ENCODE results near the gene PROC. TPM values are rescaled to one million over a fixed set of nuclear protein-coding genes. Genes with fewer than 3 reads are reported as not detected.

The PROC gene
- total and polyA plus RNA-seq, 2 of the 4 experiments (the other 2 are of a cell fraction): 0.07 TPM; not detected in 1

DNA sequence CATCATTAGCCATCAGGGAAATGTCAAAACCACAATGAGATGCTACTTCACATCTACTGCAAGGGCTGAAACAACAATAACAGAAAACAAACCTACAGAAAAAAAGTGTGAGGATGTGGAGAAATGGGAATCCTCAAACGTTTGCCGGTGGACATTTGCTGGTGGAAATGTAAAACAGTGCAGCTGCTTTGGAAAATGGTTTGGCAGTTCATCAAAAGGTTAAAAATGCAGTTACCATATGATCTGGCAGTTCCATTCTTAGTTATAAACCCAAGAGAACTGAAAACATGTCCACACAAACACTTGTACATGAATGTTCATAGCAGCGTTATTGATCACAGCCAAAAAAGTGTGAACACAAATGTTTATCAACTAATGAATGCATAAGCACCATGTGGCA is 44.2 kb downstream of the PROC start:
- no peaks in the 10 kb centered on the region for H4K20me1 ChIP-seq (ENCODE audit: insufficient read depth, low read length)
- H3K4me3 ChIP-seq (ENCODE audit: insufficient read depth, low read depth, low read length): no peak overlapping the region
- ATAC-seq (ENCODE audit: low read depth): no peak
- no peaks in the 10 kb centered on the region for H3K4me1 ChIP-seq (ENCODE audit: control insufficient read depth, insufficient read depth, low read length)
- H4K8ac ChIP-seq (ENCODE audit: low read depth in 2 of 2, low read length in 2 of 2): no peak overlapping the region
- no peak overlapping the region for H3K56ac ChIP-seq (ENCODE audit: extremely low read depth, insufficient read depth, low read length)
- no peak overlapping the region for H3K14ac ChIP-seq (replicated peaks; ENCODE audit: low read depth, low read length)
- no peak overlapping the region for H2BK120ac ChIP-seq (ENCODE audit: low read depth, low read length)
- no peaks in the 10 kb centered on the region for H3K79me1 ChIP-seq (ENCODE audit: low read depth in 1 of 2, low read length in 2 of 2)
- no peak overlapping the region for H2BK15ac ChIP-seq (ENCODE audit: low read depth, low read length)
- H2AK9ac ChIP-seq (replicated peaks; ENCODE audit: low read depth, low read length, poor library complexity): no peak overlapping the region
- CTCF ChIA-PET: no interaction called here
- TF ChIP-seq MXI1 (IDR thresholded peaks at IDR 0.05; ENCODE audit: borderline replicate concordance, low read depth, low read length) (no peak), CHD1 (IDR thresholded peaks at IDR 0.05; ENCODE audit: low read depth, low read length) (no peak), MAZ (IDR thresholded peaks at IDR 0.05; ENCODE audit: borderline replicate concordance, low read depth, low read length) (no peak), MAFK (IDR thresholded peaks at IDR 0.05; ENCODE audit: low read depth, low read length) (no peak), POLR2A (IDR thresholded peaks at IDR 0.05; ENCODE audit: low read depth, low read length) (no peak)
- TF ChIP-seq, protein P1, sequence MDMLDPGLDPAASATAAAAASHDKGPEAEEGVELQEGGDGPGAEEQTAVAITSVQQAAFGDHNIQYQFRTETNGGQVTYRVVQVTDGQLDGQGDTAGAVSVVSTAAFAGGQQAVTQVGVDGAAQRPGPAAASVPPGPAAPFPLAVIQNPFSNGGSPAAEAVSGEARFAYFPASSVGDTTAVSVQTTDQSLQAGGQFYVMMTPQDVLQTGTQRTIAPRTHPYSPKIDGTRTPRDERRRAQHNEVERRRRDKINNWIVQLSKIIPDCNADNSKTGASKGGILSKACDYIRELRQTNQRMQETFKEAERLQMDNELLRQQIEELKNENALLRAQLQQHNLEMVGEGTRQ (IDR thresholded peaks at IDR 0.05; ENCODE audit: low read depth, low read length): no peak
- in situ Hi-C loops (cut with MboI; ENCODE audit: low sequenced_read_pairs) (no loop called here), dilution Hi-C loops (cut with HindIII; ENCODE audit: low sequenced_read_pairs, unreplicated experiment) (no loop called here), intact Hi-C loops (cut with micrococcal nuclease) (no loop called here)
- no peak overlapping the region for H2BK5ac ChIP-seq (ENCODE audit: low read depth, low read length, poor library complexity, severe bottlenecking)
- H3K9ac ChIP-seq (ENCODE audit: low read depth, low read length): no peak overlapping the region
- H3K18ac ChIP-seq (ENCODE audit: low read depth, low read length): no peak overlapping the region
- no peaks in the 10 kb centered on the region for H3K36me3 ChIP-seq (ENCODE audit: control insufficient read depth, insufficient read depth, low read length)
- H3K4me2 ChIP-seq (ENCODE audit: low read depth, low read length): no peak overlapping the region
- no TSS peak for BruUV-seq (replicated peaks)
- H2BK20ac ChIP-seq (ENCODE audit: low read depth, low read length): no peak overlapping the region
- no peak overlapping the region for H3K27ac ChIP-seq (ENCODE audit: insufficient read depth, low read length)
- peak; percentile 26 for DNase-seq
- no CpG with 5 or more reads among the region's 3 CpGs for WGBS, 2 experiments (ENCODE audit: extremely low coverage in 2 of 2, insufficient read length in 1 of 2)
- H4K91ac ChIP-seq (ENCODE audit: insufficient read depth, low read depth, low read length): no peak overlapping the region
- H2AFZ ChIP-seq (replicated peaks; ENCODE audit: low read length, poor library complexity): no peak overlapping the region
- POLR2A ChIA-PET (ENCODE audit: unreplicated experiment): no interaction called here
- H3K9me3 ChIP-seq (ENCODE audit: control insufficient read depth, insufficient read depth, low read length): no peaks in the 10 kb centered on the region
- H3K23ac ChIP-seq (ENCODE audit: low read depth, low read length): no peak overlapping the region
- H3K27me3 ChIP-seq (ENCODE audit: control insufficient read depth, insufficient read depth, low read length): no peaks in the 10 kb centered on the region
- no peak overlapping the region for H2AK5ac ChIP-seq (ENCODE audit: low read depth, low read length)
- no peak overlapping the region for H3K4ac ChIP-seq (ENCODE audit: low read depth, low read length)
- no peak overlapping the region for H4K5ac ChIP-seq (ENCODE audit: low read depth, low read length)
- no peaks in the 10 kb centered on the region for H3K9me1 ChIP-seq (ENCODE audit: insufficient read depth, low read length)

All from IMR-90 (cell line).